Thyroid gland (tissue), 4 donors: ENCODE results near the gene HSPB6. TPM values are rescaled to one million over a fixed set of nuclear protein-coding genes. Genes with fewer than 3 reads are reported as not detected.

Experiments used
- DNase-seq, 2 donors: peaks; one replicate each; pipeline ENCODE4 v3.0.0-alpha.2; 2019
- H3K27ac ChIP-seq, 3 donors: fragments of 200-600 bp; sonication (generic); 1 replicate in 2 of 3; 2 replicates in 1 of 3; pipeline ENCODE4 v1.5.1; 2016 to 2019; ENCODE audit warnings: mild to moderate bottlenecking in 1 of 3, moderate library complexity in 1 of 3
- H3K27me3 ChIP-seq: fragments of 200-600 bp; sonication (generic); one replicate; pipeline ENCODE4 v1.5.1; 2019
- H3K36me3 ChIP-seq, 2 donors: fragments of 200-600 bp; sonication (generic); one replicate each; pipeline ENCODE4 v1.5.1; 2016 to 2019
- H3K4me1 ChIP-seq, 2 donors: fragments of 200-600 bp; sonication (generic); one replicate each; pipeline ENCODE4 v1.5.1; 2017 to 2019
- H3K4me3 ChIP-seq, 3 donors: fragments of 200-600 bp; sonication (generic); replicated peaks in 1 of 3; 1 replicate in 2 of 3; 2 replicates in 1 of 3; pipeline ENCODE4 v1.5.1; 2016; ENCODE audit warnings: mild to moderate bottlenecking in 1 of 3
- H3K9me3 ChIP-seq: fragments of 200-600 bp; sonication (generic); one replicate; pipeline ENCODE4 v1.5.1; 2017
- CTCF ChIP-seq, 6 experiments: fragments of 200-600 bp in 3 of 6; fragments of 450-650 bp in 3 of 6; sonication (generic) in 3 of 6; IDR thresholded peaks; one replicate each; pipeline ENCODE4 v1.5.1; 2016 to 2019; ENCODE audit warnings: antibody characterized with exemption in 6 of 6, mild to moderate bottlenecking in 2 of 6, inconsistent platforms in 1 of 6, moderate library complexity in 1 of 6
- POLR2A ChIP-seq, 2 donors: fragments of 450-650 bp; IDR thresholded peaks; one replicate each; pipeline ENCODE4 v1.6.1; 2017; ENCODE audit warnings: antibody characterized with exemption in 2 of 2, mild to moderate bottlenecking in 2 of 2, moderate library complexity in 1 of 2
- WGBS, 2 donors: methylation state at CpG; one replicate each; pipeline ENCODE4 v1.1.5; 2017; 5-methylcytosine and 5-hydroxymethylcytosine counted together
- intact Hi-C: fragments of 100-400 bp; cut with DNase I; formaldehyde crosslinking; loops from one replicate; pipeline ENCODE4 v1.15.1; 2023
- total RNA-seq, 4 donors: library from RNA; depleted of rRNA; stranded (reverse); fragments of >200 nt; gene quantifications; one replicate each; pipeline ENCODE4 v1.2.3, GENCODE V29; 2016

Gene HSPB6
- total RNA-seq, 4 donors from 2014 or later: 17.3 to 31.8 (median 23.1) TPM

- WGBS, 2 donors: 0 to 1% methylated on average over 35 to 45 of the region's 45 CpGs
- Histone ChIP-seq H3K4me1 (peaks cover 22 to 36% of the 10 kb centered on the region in 2 donors), H3K4me3 (peak within 1 kb of the TSS; percentile 80 to 97 (median 91)), H3K36me3 (peaks cover 11 to 18% of the 10 kb centered on the region in 2 donors), H3K9me3 (no peaks in the 10 kb centered on the region), H3K27ac (peak within 1 kb of the TSS in 2 of 3 donors; percentile 43 to 58), H3K27me3 (no peaks in the 10 kb centered on the region)
- TF ChIP-seq POLR2A (IDR thresholded peaks at IDR 0.05) (peak; percentile 51 to 89), CTCF (IDR thresholded peaks at IDR 0.05) (peak in 3 of 6 experiments; percentile 16 to 29 (median 23))
- intact Hi-C loops: no loop called here
- DNase-seq: peak; percentile 99
Measured at GRCh38 chr19:35748106-35749020, 8.5 kb downstream of the HSPB6 start, which contains the start of gene LIN37. LIN37 (plus strand) TSS chr19:35748576; CDS start chr19:35748725, 149 bp downstream.

GRCh38 chr19:35746531-35746930, 10.3 kb downstream of the HSPB6 start:
- H3K4me1 ChIP-seq: peaks cover 22 to 36% of the 10 kb centered on the region in 2 donors
- H3K27me3 ChIP-seq: no peaks in the 10 kb centered on the region
- no peak for DNase-seq
- peak overlapping the region in 1 of 3 donors; percentile 78 for H3K4me3 ChIP-seq
- no peak overlapping the region for H3K27ac ChIP-seq
- H3K36me3 ChIP-seq: peaks cover 0 to 5% of the 10 kb centered on the region in 2 donors
- TF ChIP-seq CTCF (IDR thresholded peaks at IDR 0.05) (no peak), POLR2A (IDR thresholded peaks at IDR 0.05) (no peak)
- H3K9me3 ChIP-seq: no peaks in the 10 kb centered on the region
- intact Hi-C loops: no loop called here
- WGBS, 2 donors: 92% methylated on average over 5 of the region's 5 CpGs

- Histone ChIP-seq H3K27ac (peak overlapping the region in 1 of 3 donors; percentile 100), H3K4me1 (peaks cover 24 to 39% of the 10 kb centered on the region in 2 donors), H3K27me3 (no peaks in the 10 kb centered on the region), H3K4me3 (peak overlapping the region in 2 of 3 donors; percentile 55 to 78), H3K36me3 (peaks cover 0 to 5% of the 10 kb centered on the region in 2 donors), H3K9me3 (no peaks in the 10 kb centered on the region)
- intact Hi-C loops: no loop called here
- DNase-seq: no peak
- TF ChIP-seq CTCF (IDR thresholded peaks at IDR 0.05) (no peak), POLR2A (IDR thresholded peaks at IDR 0.05) (no peak)
- WGBS, 2 donors: 0 to 16% methylated on average over 4 of the region's 4 CpGs
Measured at GRCh38 chr19:35746087-35746462, 10.8 kb downstream of the HSPB6 start.

- WGBS, 2 donors: 0 to 1% methylated on average over 27 to 33 of the region's 40 CpGs
- Histone ChIP-seq H3K27ac (peak within 1 kb of the TSS; percentile 100), H3K36me3 (peaks cover 0 to 5% of the 10 kb centered on the region in 2 donors), H3K4me1 (peaks cover 28 to 42% of the 10 kb centered on the region in 2 donors), H3K27me3 (no peaks in the 10 kb centered on the region), H3K4me3 (peak within 1 kb of the TSS; percentile 76 to 92 (median 78)), H3K9me3 (no peaks in the 10 kb centered on the region)
- peak; percentile 98 for DNase-seq
- peak in 1 of 6 experiments; percentile 14 for TF ChIP-seq CTCF (IDR thresholded peaks at IDR 0.05)
- TF ChIP-seq POLR2A (IDR thresholded peaks at IDR 0.05): peak in 1 of 2 donors; percentile 49
- intact Hi-C loops: no loop called here
Measured at GRCh38 chr19:35745328-35746086, 11.3 kb downstream of the HSPB6 start, which contains the start of the genes PSENEN and U2AF1L4. PSENEN (plus strand) TSS chr19:35745651; CDS start chr19:35745931, 280 bp downstream. U2AF1L4 (minus strand) TSS chr19:35745418; CDS start chr19:35745391, 27 bp downstream.
